HepG2 (cell line): ENCODE data around the gene SSC4D. TPM values are rescaled to one million over a fixed set of nuclear protein-coding genes. Genes with fewer than 3 reads are reported as not detected.

ENCODE experiments used
- CREBL2 ChIP-seq: sonication (generic); formaldehyde crosslinking; IDR thresholded peaks from 2 replicates; pipeline ENCODE4 v1.8.1; 2023; ENCODE audit warnings: missing genetic modification reagents, mild to moderate bottlenecking, borderline replicate concordance
- FIP1L1 ChIP-seq: fragments of 200-400 bp; formaldehyde crosslinking; IDR thresholded peaks from 2 replicates; pipeline ENCODE4 v1.6.1; 2018; ENCODE audit warnings: low read depth, mild to moderate bottlenecking, low read length, moderate library complexity, borderline replicate concordance; ENCODE audit not compliant: insufficient read depth
- GPN1 ChIP-seq: sonication (generic); formaldehyde crosslinking; IDR thresholded peaks from 2 replicates; pipeline ENCODE4 v1.5.1; 2020; ENCODE audit warnings: missing genetic modification reagents, borderline replicate concordance
- KIAA2018 ChIP-seq: sonication (generic); formaldehyde crosslinking; IDR thresholded peaks from 2 replicates; pipeline ENCODE4 v1.5.0; 2020; ENCODE audit warnings: mild to moderate bottlenecking, missing genetic modification reagents, borderline replicate concordance
- NR2C2 ChIP-seq: sonication (generic); formaldehyde crosslinking; IDR thresholded peaks from 2 replicates; pipeline ENCODE4 v1.4.0; 2020; ENCODE audit warnings: missing genetic modification reagents, mild to moderate bottlenecking, moderate library complexity, borderline replicate concordance
- POLR2G ChIP-seq: fragments of 200-400 bp; formaldehyde crosslinking; IDR thresholded peaks from 2 replicates; pipeline ENCODE4 v1.6.1; 2018; ENCODE audit warnings: mild to moderate bottlenecking, low read depth, low read length, moderate library complexity
- SMAD3 ChIP-seq: sonication (generic); formaldehyde crosslinking; IDR thresholded peaks from 2 replicates; pipeline ENCODE4 v1.4.0; 2020; ENCODE audit warnings: missing genetic modification reagents
- UBTF ChIP-seq: sonication (generic); formaldehyde crosslinking; IDR thresholded peaks from 2 replicates; pipeline ENCODE4 v1.4.0; 2020; ENCODE audit warnings: mild to moderate bottlenecking, missing genetic modification reagents
- ZNF264 ChIP-seq: sonication (generic); formaldehyde crosslinking; IDR thresholded peaks from 2 replicates; pipeline ENCODE4 v1.4.0; 2020; ENCODE audit warnings: missing genetic modification reagents
- ZNF281 ChIP-seq: sonication (generic); formaldehyde crosslinking; IDR thresholded peaks from 2 replicates; pipeline ENCODE4 v1.4.0; 2020; ENCODE audit warnings: missing genetic modification reagents, borderline replicate concordance
- ZNF335 ChIP-seq: sonication (generic); formaldehyde crosslinking; IDR thresholded peaks from 2 replicates; pipeline ENCODE4 v1.4.0; 2020; ENCODE audit warnings: missing genetic modification reagents
- polyA plus RNA-seq, 8 experiments: library from polyadenylated mRNA; depleted of rRNA in 3 of 8; stranded (reverse) in 7 of 8; unstranded in 1 of 8; fragments of >200 nt; fragmentation: Illumina TruSeq in 4 of 8; extraction: Trizol in 4 of 8; gene quantifications; 2 replicates each; pipeline versions ENCODE4 v1.2.1 to v1.2.3, GENCODE V29; 2011 to 2016; ENCODE audit warnings: low read depth in 4 of 8, missing spikeins in 1 of 8, mixed read lengths in 1 of 8; ENCODE audit not compliant: insufficient read depth in 1 of 8
- total RNA-seq, 5 experiments: library from RNA; depleted of rRNA; stranded (reverse); fragments of >200 nt; fragmentation: Illumina TruSeq; extraction: Trizol; gene quantifications; 2 replicates each; pipeline ENCODE4 v1.2.3, GENCODE V29; 2016; ENCODE audit warnings: low read depth in 1 of 5

The SSC4D gene
- total and polyA plus RNA-seq, 2 of the 13 experiments (the other 11 are each of a cell fraction or from before 2014, with no cell fraction given): 33.3 to 63.8 TPM

DNA sequence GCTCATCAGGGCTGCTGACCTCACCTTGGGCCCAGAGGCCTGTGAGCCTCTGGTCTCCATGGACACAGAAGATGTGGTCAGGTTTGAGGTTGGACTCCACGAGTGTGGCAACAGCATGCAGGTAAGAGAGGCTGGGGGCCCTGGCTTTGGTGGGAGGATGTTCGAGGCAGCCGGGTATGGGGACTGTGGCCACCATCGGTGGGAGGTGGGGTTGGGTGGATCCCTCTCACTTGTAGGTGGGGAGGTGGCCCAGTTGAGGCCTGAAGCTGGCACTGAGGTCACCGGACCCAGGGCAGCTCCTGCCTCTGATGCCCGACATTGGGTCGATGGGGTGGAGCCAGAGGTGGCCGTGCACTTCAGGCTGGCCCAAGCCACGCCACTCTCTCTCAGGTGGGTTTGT is 15.7 kb upstream of the SSC4D start (continued):
- TF ChIP-seq KIAA2018 (CRISPR knock-in tag) (no peak), FIP1L1 (no peak), CREBL2 (no peak), ZNF264 (CRISPR knock-in tag) (no peak), ZNF281 (CRISPR knock-in tag) (no peak), ZNF335 (no peak), NR2C2 (CRISPR knock-in tag) (no peak), UBTF (CRISPR knock-in tag) (no peak), GPN1 (no peak), SMAD3 (CRISPR knock-in tag) (no peak), POLR2G (no peak)
